Suprapubic skin (tissue), 4 donors: ENCODE results near the gene NSFL1C. TPM values are rescaled to one million over a fixed set of nuclear protein-coding genes. Genes with fewer than 3 reads are reported as not detected.

ENCODE experiments used
- DNase-seq, 2 donors: peaks; one replicate each; pipeline ENCODE4 v3.0.0-alpha.2; 2019; ENCODE audit warnings: low spot score in 2 of 2
- H3K27ac ChIP-seq: fragments of 200-600 bp; sonication (generic); one replicate; pipeline ENCODE4 v1.5.1; 2019
- H3K27me3 ChIP-seq: fragments of 200-600 bp; sonication (generic); one replicate; pipeline ENCODE4 v1.5.1; 2019
- H3K36me3 ChIP-seq: fragments of 200-600 bp; sonication (generic); one replicate; pipeline ENCODE4 v1.5.1; 2019
- H3K4me1 ChIP-seq: fragments of 200-600 bp; sonication (generic); one replicate; pipeline ENCODE4 v1.5.1; 2019
- H3K4me3 ChIP-seq: fragments of 200-600 bp; sonication (generic); one replicate; pipeline ENCODE4 v1.5.1; 2019; ENCODE audit warnings: mild to moderate bottlenecking
- H3K9me3 ChIP-seq: fragments of 200-600 bp; sonication (generic); one replicate; pipeline ENCODE4 v1.5.1; 2019
- CTCF ChIP-seq, 2 donors: fragments of 200-600 bp in 1 of 2; fragments of 450-650 bp in 1 of 2; sonication (generic) in 1 of 2; IDR thresholded peaks; one replicate each; pipeline ENCODE4 v1.5.1; 2016 to 2019; ENCODE audit warnings: antibody characterized with exemption in 2 of 2, mild to moderate bottlenecking in 1 of 2, moderate library complexity in 1 of 2
- EP300 ChIP-seq: sonication (generic); formaldehyde crosslinking; IDR thresholded peaks from one replicate; pipeline ENCODE4 v1.6.1; 2017; ENCODE audit warnings: antibody characterized with exemption
- POLR2A ChIP-seq, 2 donors: fragments of 450-650 bp; IDR thresholded peaks; one replicate each; pipeline ENCODE4 v1.6.1; 2017; ENCODE audit warnings: antibody characterized with exemption in 2 of 2, mild to moderate bottlenecking in 2 of 2, moderate library complexity in 2 of 2
- POLR2AphosphoS5 ChIP-seq, 3 donors: sonication (generic); formaldehyde crosslinking; IDR thresholded peaks; one replicate each; pipeline ENCODE4 v1.6.1; 2017; ENCODE audit warnings: antibody characterized with exemption in 3 of 3
- WGBS: methylation state at CpG from one replicate; pipeline ENCODE4 v1.1.5; 2018; 5-methylcytosine and 5-hydroxymethylcytosine counted together
- total RNA-seq, 4 donors: library from RNA; depleted of rRNA; stranded (reverse); fragments of >200 nt; gene quantifications; one replicate each; pipeline ENCODE4 v1.1.0, GENCODE V29; 2016

NSFL1C gene
- total RNA-seq, 4 donors from 2014 or later: 55.0 to 75.3 (median 64.3) TPM

GRCh38 chr20:1422753-1423152 lies 43.9 kb downstream of the NSFL1C start:
- H3K27ac ChIP-seq: no peak overlapping the region
- WGBS: 47% methylated on average over 3 of the region's 3 CpGs
- H3K36me3 ChIP-seq: no peaks in the 10 kb centered on the region
- TF ChIP-seq POLR2A (IDR thresholded peaks at IDR 0.05): no peak
- no peak for TF ChIP-seq POLR2AphosphoS5 (IDR thresholded peaks at IDR 0.05)
- TF ChIP-seq CTCF (IDR thresholded peaks at IDR 0.05): no peak
- no peak for TF ChIP-seq EP300
- H3K4me1 ChIP-seq: peaks cover 4% of the 10 kb centered on the region
- DNase-seq: no peak
- no peaks in the 10 kb centered on the region for H3K27me3 ChIP-seq
- no peak overlapping the region for H3K4me3 ChIP-seq
- peaks cover 6% of the 10 kb centered on the region for H3K9me3 ChIP-seq

- Histone ChIP-seq H3K36me3 (no peaks in the 10 kb centered on the region), H3K9me3 (peaks cover 6% of the 10 kb centered on the region), H3K27me3 (no peaks in the 10 kb centered on the region), H3K27ac (no peak overlapping the region), H3K4me3 (no peak overlapping the region), H3K4me1 (peaks cover 4% of the 10 kb centered on the region)
- WGBS: 92% methylated on average over 4 of the region's 4 CpGs
- DNase-seq: no peak
- TF ChIP-seq POLR2AphosphoS5 (IDR thresholded peaks at IDR 0.05) (no peak), POLR2A (IDR thresholded peaks at IDR 0.05) (no peak), CTCF (IDR thresholded peaks at IDR 0.05) (no peak), EP300 (no peak)
Measured at GRCh38 chr20:1420066-1420465, 46.6 kb downstream of the NSFL1C start.

GRCh38 chr20:1418350-1418749 lies 48.3 kb downstream of the NSFL1C start:
- Histone ChIP-seq H3K27ac (no peak overlapping the region), H3K27me3 (no peaks in the 10 kb centered on the region), H3K4me1 (no peaks in the 10 kb centered on the region), H3K9me3 (peaks cover 6% of the 10 kb centered on the region), H3K4me3 (no peak overlapping the region), H3K36me3 (no peaks in the 10 kb centered on the region)
- DNase-seq: no peak
- WGBS: 61% methylated on average over 2 of the region's 3 CpGs
- TF ChIP-seq POLR2A (IDR thresholded peaks at IDR 0.05) (no peak), CTCF (IDR thresholded peaks at IDR 0.05) (no peak), EP300 (no peak), POLR2AphosphoS5 (IDR thresholded peaks at IDR 0.05) (no peak)

GRCh38 chr20:1417790-1418189 lies 48.9 kb downstream of the NSFL1C start:
- H3K4me1 ChIP-seq: no peaks in the 10 kb centered on the region
- no peak for TF ChIP-seq EP300
- no peak for TF ChIP-seq POLR2A (IDR thresholded peaks at IDR 0.05)
- no peak for TF ChIP-seq CTCF (IDR thresholded peaks at IDR 0.05)
- no peak for TF ChIP-seq POLR2AphosphoS5 (IDR thresholded peaks at IDR 0.05)
- no peaks in the 10 kb centered on the region for H3K27me3 ChIP-seq
- peaks cover 6% of the 10 kb centered on the region for H3K9me3 ChIP-seq
- DNase-seq: no peak
- no peak overlapping the region for H3K4me3 ChIP-seq
- no peak overlapping the region for H3K27ac ChIP-seq
- no peaks in the 10 kb centered on the region for H3K36me3 ChIP-seq

GRCh38 chr20:1417273-1417672 lies 49.4 kb downstream of the NSFL1C start:
- WGBS: 69% methylated on average over 5 of the region's 5 CpGs
- Histone ChIP-seq H3K4me1 (no peaks in the 10 kb centered on the region), H3K9me3 (peaks cover 6% of the 10 kb centered on the region), H3K4me3 (no peak overlapping the region), H3K27me3 (no peaks in the 10 kb centered on the region), H3K27ac (no peak overlapping the region), H3K36me3 (no peaks in the 10 kb centered on the region)
- TF ChIP-seq POLR2A (IDR thresholded peaks at IDR 0.05): no peak
- no peak for TF ChIP-seq POLR2AphosphoS5 (IDR thresholded peaks at IDR 0.05)
- TF ChIP-seq CTCF (IDR thresholded peaks at IDR 0.05): no peak
- no peak for TF ChIP-seq EP300
- no peak for DNase-seq
